GM23338 (cell line): ENCODE data around the gene CLDN2. TPM values are rescaled to one million over a fixed set of nuclear protein-coding genes. Genes with fewer than 3 reads are reported as not detected.

Experiments
- ATAC-seq: fragments of 200-7000 bp; cut with Tn5 transposase; 3 replicates; pipeline ENCODE4 v1.9.1; 2020
- DNase-seq: peaks from one replicate; pipeline ENCODE4 v3.0.0-alpha.2; 2015; ENCODE audit warnings: low spot score
- H2AFZ ChIP-seq: fragments of 200-600 bp; sonication (generic); 2 replicates; pipeline ENCODE4 v1.8.0; 2016; ENCODE audit warnings: antibody characterized with exemption, mild to moderate bottlenecking, moderate library complexity
- H3F3A ChIP-seq: fragments of 200-600 bp; sonication (generic); replicated peaks from 2 replicates; pipeline ENCODE4 v1.8.0; 2017; ENCODE audit warnings: antibody characterized with exemption, mixed run types, low read depth
- H3K27ac ChIP-seq: fragments of 200-600 bp; sonication (generic); 2 replicates; pipeline ENCODE4 v1.6.1; 2016; ENCODE audit warnings: low read depth
- H3K27me3 ChIP-seq: fragments of 200-600 bp; sonication (generic); 2 replicates; pipeline ENCODE4 v1.8.0; 2016; ENCODE audit warnings: mild to moderate bottlenecking, mixed run types, moderate library complexity; ENCODE audit not compliant: insufficient read depth
- H3K36me3 ChIP-seq: fragments of 200-600 bp; sonication (generic); 2 replicates; pipeline ENCODE4 v1.8.0; 2016; ENCODE audit warnings: mild to moderate bottlenecking; ENCODE audit not compliant: insufficient read depth
- H3K4me1 ChIP-seq: fragments of 200-600 bp; sonication (generic); 2 replicates; pipeline ENCODE4 v1.8.0; 2016; ENCODE audit warnings: mild to moderate bottlenecking, moderate library complexity; ENCODE audit not compliant: insufficient read depth
- H3K4me2 ChIP-seq: fragments of 200-600 bp; sonication (generic); 2 replicates; pipeline ENCODE4 v1.7.1; 2017; ENCODE audit warnings: mixed run types
- H3K4me3 ChIP-seq: fragments of 200-600 bp; sonication (generic); 2 replicates; pipeline ENCODE4 v1.6.1; 2016; ENCODE audit warnings: mixed run types
- H3K79me2 ChIP-seq: fragments of 200-600 bp; sonication (generic); replicated peaks from 2 replicates; pipeline ENCODE4 v1.8.0; 2017; ENCODE audit warnings: mild to moderate bottlenecking; ENCODE audit not compliant: insufficient read depth
- H3K9me2 ChIP-seq: fragments of 200-600 bp; sonication (generic); 2 replicates; pipeline ENCODE4 v1.8.0; 2017; ENCODE audit not compliant: insufficient read depth
- H4K20me1 ChIP-seq: fragments of 200-600 bp; sonication (generic); replicated peaks from 2 replicates; pipeline ENCODE4 v1.8.0; 2017; ENCODE audit warnings: mild to moderate bottlenecking; ENCODE audit not compliant: insufficient read depth
- H3K27ac Mint-ChIP-seq: 2 replicates; pipeline ENCODE4 v1.8.0; 2020; ENCODE audit warnings: inconsistent platforms, mild to moderate bottlenecking, moderate library complexity, mixed read lengths
- H3K27me3 Mint-ChIP-seq: 3 replicates; pipeline ENCODE4 v1.8.0; 2022; ENCODE audit warnings: low read depth, mild to moderate bottlenecking, moderate library complexity, mixed read lengths, inconsistent platforms; ENCODE audit not compliant: insufficient read depth, poor library complexity
- H3K36me3 Mint-ChIP-seq: 3 replicates; pipeline ENCODE4 v1.8.0; 2021; ENCODE audit warnings: low read depth, mild to moderate bottlenecking, inconsistent platforms, moderate library complexity, mixed read lengths
- H3K4me1 Mint-ChIP-seq: 3 replicates; pipeline ENCODE4 v1.8.0; 2020; ENCODE audit warnings: mild to moderate bottlenecking, inconsistent platforms, mixed read lengths
- H3K4me3 Mint-ChIP-seq: 3 replicates; pipeline ENCODE4 v1.8.0; 2021; ENCODE audit warnings: moderate library complexity, mild to moderate bottlenecking, inconsistent platforms, mixed read lengths
- H3K9me3 Mint-ChIP-seq: 3 replicates; pipeline ENCODE4 v1.8.0; 2020; ENCODE audit warnings: moderate library complexity, mild to moderate bottlenecking, inconsistent platforms, mixed read lengths
- CREB1 ChIP-seq: fragments of 250-450 bp; sonication (Bioruptor Pico); IDR thresholded peaks from 2 replicates; pipeline ENCODE4 v1.5.0; 2020; ENCODE audit warnings: low read depth, mild to moderate bottlenecking, moderate library complexity
- ETS1 ChIP-seq: IDR thresholded peaks from 2 replicates; pipeline ENCODE4 v1.6.1; 2016; ENCODE audit warnings: antibody characterized with exemption
- EZH2 ChIP-seq: fragments of 200-600 bp; sonication (generic); IDR thresholded peaks from one replicate; pipeline ENCODE4 v1.8.0; 2017; ENCODE audit warnings: antibody characterized with exemption, mild to moderate bottlenecking, low read depth; ENCODE audit not compliant: unreplicated experiment
- EZH2phosphoT487 ChIP-seq: fragments of 200-600 bp; sonication (generic); IDR thresholded peaks from one replicate; pipeline ENCODE4 v1.8.1; 2018; ENCODE audit warnings: antibody characterized with exemption; ENCODE audit not compliant: unreplicated experiment
- JUNB ChIP-seq: IDR thresholded peaks from one replicate; pipeline ENCODE4 v1.6.1; 2016; ENCODE audit warnings: antibody characterized with exemption; ENCODE audit not compliant: unreplicated experiment
- NANOG ChIP-seq: IDR thresholded peaks from 2 replicates; pipeline ENCODE4 v1.6.1; 2016; ENCODE audit warnings: antibody characterized with exemption, borderline replicate concordance
- POLR2AphosphoS5 ChIP-seq: IDR thresholded peaks from 2 replicates; pipeline ENCODE4 v1.6.1; 2016; ENCODE audit warnings: antibody characterized with exemption, low read depth
- STAT1 ChIP-seq: IDR thresholded peaks from one replicate; pipeline ENCODE4 v1.6.1; 2016; ENCODE audit warnings: antibody characterized with exemption; ENCODE audit not compliant: unreplicated experiment
- ZNF114 ChIP-seq: fragments of 250-450 bp; sonication (Bioruptor Pico); IDR thresholded peaks from 2 replicates; pipeline ENCODE4 v1.5.0; 2020; ENCODE audit warnings: mild to moderate bottlenecking, moderate library complexity
- ZNF331 ChIP-seq: fragments of 250-450 bp; sonication (Bioruptor Pico); IDR thresholded peaks from 2 replicates; pipeline ENCODE4 v1.5.0; 2020; ENCODE audit warnings: low read depth, mild to moderate bottlenecking, moderate library complexity
- ZNF462 ChIP-seq: fragments of 250-450 bp; sonication (Bioruptor Pico); IDR thresholded peaks from 2 replicates; pipeline ENCODE4 v1.5.0; 2020; ENCODE audit warnings: mild to moderate bottlenecking, moderate library complexity
- polyA plus RNA-seq: library from polyadenylated mRNA; unstranded; fragments of >200 nt; fragmentation: Nextera tagmentation; extraction: Ambion mirVana; gene quantifications from 2 replicates; pipeline ENCODE4 v1.2.1, GENCODE V29; 2016
- total RNA-seq: library from RNA; depleted of rRNA; stranded (reverse); fragments of >200 nt; shearing (Covaris generic); gene quantifications from 2 replicates; pipeline ENCODE4 v1.2.3, GENCODE V29; 2014
- TF ChIP-seq, protein P1 (sequence below): IDR thresholded peaks from one replicate; pipeline ENCODE4 v1.6.1; 2018; ENCODE audit warnings: antibody characterized with exemption; ENCODE audit not compliant: unreplicated experiment
- TF ChIP-seq, protein P2 (sequence below), 2 experiments: fragments of 200-600 bp in 1 of 2; sonication (generic) in 1 of 2; conservative IDR thresholded peaks; 2 replicates each; pipeline versions ENCODE4 v1.5.1 to v1.6.1; 2016 to 2017; ENCODE audit warnings: antibody characterized with exemption in 2 of 2, low read depth in 2 of 2, mild to moderate bottlenecking in 2 of 2, moderate library complexity in 1 of 2

The CLDN2 gene
- total and polyA plus RNA-seq, 2 experiments from 2014 or later = not detected

GRCh38 chrX:106948641-106949040 is 28.4 kb downstream of the CLDN2 start:
- Histone ChIP-seq H3K27me3 (no peaks in the 10 kb centered on the region), H3K4me2 (no peak overlapping the region), H4K20me1 (no peaks in the 10 kb centered on the region), H3K36me3 (no peaks in the 10 kb centered on the region), H3K4me3 (no peak overlapping the region), H3K4me1 (no peaks in the 10 kb centered on the region), H2AFZ (no peak overlapping the region), H3K79me2 (no peaks in the 10 kb centered on the region), H3F3A (no peaks in the 10 kb centered on the region), H3K9me2 (no peaks in the 10 kb centered on the region), H3K27ac (no peak overlapping the region)
- ATAC-seq (no peak), DNase-seq (no peak)
- Mint-ChIP-seq H3K27me3 (no peaks in the 10 kb centered on the region), H3K4me1 (no peaks in the 10 kb centered on the region), H3K4me3 (no peak overlapping the region), H3K27ac (no peak overlapping the region), H3K36me3 (no peaks in the 10 kb centered on the region), H3K9me3 (no peaks in the 10 kb centered on the region)
- no peak for TF ChIP-seq ETS1
- no peak for TF ChIP-seq STAT1
- no peak for TF ChIP-seq EZH2phosphoT487
- TF ChIP-seq EZH2 = no peak
- TF ChIP-seq ZNF331 (CRISPR knock-in tag) = no peak
- TF ChIP-seq ZNF462 (CRISPR knock-in tag) = no peak
- TF ChIP-seq ZNF114 (CRISPR knock-in tag) = no peak
- TF ChIP-seq, protein P1, sequence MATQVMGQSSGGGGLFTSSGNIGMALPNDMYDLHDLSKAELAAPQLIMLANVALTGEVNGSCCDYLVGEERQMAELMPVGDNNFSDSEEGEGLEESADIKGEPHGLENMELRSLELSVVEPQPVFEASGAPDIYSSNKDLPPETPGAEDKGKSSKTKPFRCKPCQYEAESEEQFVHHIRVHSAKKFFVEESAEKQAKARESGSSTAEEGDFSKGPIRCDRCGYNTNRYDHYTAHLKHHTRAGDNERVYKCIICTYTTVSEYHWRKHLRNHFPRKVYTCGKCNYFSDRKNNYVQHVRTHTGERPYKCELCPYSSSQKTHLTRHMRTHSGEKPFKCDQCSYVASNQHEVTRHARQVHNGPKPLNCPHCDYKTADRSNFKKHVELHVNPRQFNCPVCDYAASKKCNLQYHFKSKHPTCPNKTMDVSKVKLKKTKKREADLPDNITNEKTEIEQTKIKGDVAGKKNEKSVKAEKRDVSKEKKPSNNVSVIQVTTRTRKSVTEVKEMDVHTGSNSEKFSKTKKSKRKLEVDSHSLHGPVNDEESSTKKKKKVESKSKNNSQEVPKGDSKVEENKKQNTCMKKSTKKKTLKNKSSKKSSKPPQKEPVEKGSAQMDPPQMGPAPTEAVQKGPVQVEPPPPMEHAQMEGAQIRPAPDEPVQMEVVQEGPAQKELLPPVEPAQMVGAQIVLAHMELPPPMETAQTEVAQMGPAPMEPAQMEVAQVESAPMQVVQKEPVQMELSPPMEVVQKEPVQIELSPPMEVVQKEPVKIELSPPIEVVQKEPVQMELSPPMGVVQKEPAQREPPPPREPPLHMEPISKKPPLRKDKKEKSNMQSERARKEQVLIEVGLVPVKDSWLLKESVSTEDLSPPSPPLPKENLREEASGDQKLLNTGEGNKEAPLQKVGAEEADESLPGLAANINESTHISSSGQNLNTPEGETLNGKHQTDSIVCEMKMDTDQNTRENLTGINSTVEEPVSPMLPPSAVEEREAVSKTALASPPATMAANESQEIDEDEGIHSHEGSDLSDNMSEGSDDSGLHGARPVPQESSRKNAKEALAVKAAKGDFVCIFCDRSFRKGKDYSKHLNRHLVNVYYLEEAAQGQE = no peak
- TF ChIP-seq, protein P2, sequence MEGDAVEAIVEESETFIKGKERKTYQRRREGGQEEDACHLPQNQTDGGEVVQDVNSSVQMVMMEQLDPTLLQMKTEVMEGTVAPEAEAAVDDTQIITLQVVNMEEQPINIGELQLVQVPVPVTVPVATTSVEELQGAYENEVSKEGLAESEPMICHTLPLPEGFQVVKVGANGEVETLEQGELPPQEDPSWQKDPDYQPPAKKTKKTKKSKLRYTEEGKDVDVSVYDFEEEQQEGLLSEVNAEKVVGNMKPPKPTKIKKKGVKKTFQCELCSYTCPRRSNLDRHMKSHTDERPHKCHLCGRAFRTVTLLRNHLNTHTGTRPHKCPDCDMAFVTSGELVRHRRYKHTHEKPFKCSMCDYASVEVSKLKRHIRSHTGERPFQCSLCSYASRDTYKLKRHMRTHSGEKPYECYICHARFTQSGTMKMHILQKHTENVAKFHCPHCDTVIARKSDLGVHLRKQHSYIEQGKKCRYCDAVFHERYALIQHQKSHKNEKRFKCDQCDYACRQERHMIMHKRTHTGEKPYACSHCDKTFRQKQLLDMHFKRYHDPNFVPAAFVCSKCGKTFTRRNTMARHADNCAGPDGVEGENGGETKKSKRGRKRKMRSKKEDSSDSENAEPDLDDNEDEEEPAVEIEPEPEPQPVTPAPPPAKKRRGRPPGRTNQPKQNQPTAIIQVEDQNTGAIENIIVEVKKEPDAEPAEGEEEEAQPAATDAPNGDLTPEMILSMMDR (conservative IDR thresholded peaks at IDR 0.05; ENCODE audit: low read depth in 2 of 2) = no peak
- no peak for TF ChIP-seq NANOG
- TF ChIP-seq JUNB = no peak
- TF ChIP-seq POLR2AphosphoS5 = no peak
- TF ChIP-seq CREB1 = no peak
